HepG2 (cell line): ENCODE data around the gene FAM81A. TPM values are rescaled to one million over a fixed set of nuclear protein-coding genes. Genes with fewer than 3 reads are reported as not detected.

Experiments
- ATAC-seq: fragments of 200-7000 bp; cut with Tn5 transposase; 3 replicates; pipeline ENCODE4 v1.9.1; 2020; ENCODE audit warnings: mild to moderate bottlenecking, moderate library complexity
- BruUV-seq: library from RNA; stranded (reverse); fragments of 400-500 nt; replicated peaks from 2 replicates; lab custom pipeline; 2021; lab: Mats Ljungman, UMichigan
- CTCF ChIA-PET: fragments of 300-600 bp; formaldehyde crosslinking; extraction: SDS; loops from one replicate; lab custom pipeline; 2021; ENCODE audit warnings: low total read pairs, inconsistent platforms, low intra/inter-chr PET ratio; lab: Yijun Ruan, JAX
- POLR2A ChIA-PET: fragments of 350-600 bp; sonication (Branson Sonifier 250); formaldehyde crosslinking; loops from one replicate; lab custom pipeline; 2020; ENCODE audit warnings: antibody characterized with exemption, inconsistent platforms; lab: Yijun Ruan, JAX
- DNase-seq: peaks from one replicate; pipeline ENCODE4 v3.0.0-alpha.2; 2015; ENCODE audit warnings: low spot score
- FAIRE-seq: peaks from 3 replicates; lab custom pipeline; 2011; peaks lifted over from hg19 to GRCh38; lab: Jason Lieb, UNC
- H2AFZ ChIP-seq: one replicate; pipeline ENCODE4 v1.6.1; 2011; ENCODE audit warnings: low read length, inconsistent platforms
- H3K27ac ChIP-seq: fragments of 300-600 bp; 3 replicates; pipeline ENCODE4 v1.8.0; 2011; ENCODE audit warnings: mixed run types, mild to moderate bottlenecking, mixed read lengths, low read length, inconsistent platforms; ENCODE audit not compliant: insufficient read depth; ENCODE audit errors: extremely low read length
- H3K27me3 ChIP-seq, 2 experiments: fragments of 200-600 bp in 1 of 2; 2 replicates in 1 of 2; 3 replicates in 1 of 2; pipeline versions ENCODE4 v1.6.0 to v1.8.0; 2011; ENCODE audit warnings: low read length in 2 of 2, mild to moderate bottlenecking in 2 of 2, moderate library complexity in 2 of 2, inconsistent platforms in 1 of 2; ENCODE audit not compliant: insufficient read depth in 2 of 2, control insufficient read depth in 1 of 2
- H3K36me3 ChIP-seq, 2 experiments: fragments of 200-600 bp in 1 of 2; replicated peaks in 1 of 2; 2 replicates in 1 of 2; 3 replicates in 1 of 2; pipeline versions ENCODE4 v1.5.1 to v1.8.0; 2011; ENCODE audit warnings: low read length in 2 of 2, inconsistent platforms in 1 of 2; ENCODE audit not compliant: insufficient read depth in 2 of 2, control insufficient read depth in 1 of 2
- H3K4me1 ChIP-seq: 2 replicates; pipeline ENCODE4 v1.5.1; 2012; ENCODE audit warnings: low read length, inconsistent platforms; ENCODE audit not compliant: insufficient read depth
- H3K4me2 ChIP-seq: 2 replicates; pipeline ENCODE4 v1.6.0; 2011; ENCODE audit warnings: low read depth, low read length, inconsistent platforms
- H3K4me3 ChIP-seq, 3 experiments: fragments of 200-600 bp in 1 of 3; sonication (generic), shearing (Covaris generic) in 1 of 3; replicated peaks in 1 of 3; 2 replicates each; pipeline ENCODE4 v1.5.1; 2011 to 2016; ENCODE audit warnings: low read length in 3 of 3, inconsistent platforms in 2 of 3, low read depth in 2 of 3, mild to moderate bottlenecking in 2 of 3, control low read depth in 1 of 3, mixed read lengths in 1 of 3; ENCODE audit not compliant: insufficient read depth in 1 of 3
- H3K79me2 ChIP-seq: one replicate; pipeline ENCODE4 v1.6.1; 2011; ENCODE audit warnings: low read length, inconsistent platforms; ENCODE audit not compliant: insufficient read depth
- H3K9ac ChIP-seq: 2 replicates; pipeline ENCODE4 v1.6.0; 2011; ENCODE audit warnings: mild to moderate bottlenecking, low read depth, low read length, inconsistent platforms; ENCODE audit not compliant: insufficient read depth
- H3K9me3 ChIP-seq: 2 replicates; pipeline ENCODE4 v1.5.1; 2012; ENCODE audit warnings: mild to moderate bottlenecking, low read length
- H4K20me1 ChIP-seq: 2 replicates; pipeline ENCODE4 v1.6.0; 2011; ENCODE audit warnings: inconsistent platforms, mild to moderate bottlenecking, low read length, moderate library complexity; ENCODE audit not compliant: insufficient read depth
- E2F2 ChIP-seq: sonication (generic); formaldehyde crosslinking; IDR thresholded peaks from 2 replicates; pipeline ENCODE4 v1.4.0; 2020; ENCODE audit warnings: missing genetic modification reagents, borderline replicate concordance
- SRSF9 ChIP-seq: fragments of 200-400 bp; formaldehyde crosslinking; IDR thresholded peaks from 2 replicates; pipeline ENCODE4 v1.6.1; 2018; ENCODE audit warnings: borderline replicate concordance, mild to moderate bottlenecking, low read depth, low read length; ENCODE audit not compliant: insufficient read depth, poor library complexity, severe bottlenecking
- USF2 ChIP-seq, 2 experiments: sonication (generic) in 1 of 2; formaldehyde crosslinking in 1 of 2; IDR thresholded peaks; 2 replicates each; pipeline versions ENCODE4 v1.5.1 to v1.6.1; 2011 to 2020; ENCODE audit warnings: borderline replicate concordance in 1 of 2, low read depth in 1 of 2, low read length in 1 of 2, mild to moderate bottlenecking in 1 of 2, missing genetic modification reagents in 1 of 2, moderate library complexity in 1 of 2
- WGBS: methylation state at CpG from one replicate; pipeline ENCODE4 v1.1.6; 2017; ENCODE audit warnings: low lambda C conversion rate; 5-methylcytosine and 5-hydroxymethylcytosine counted together
- in situ Hi-C: cut with HindIII; loops from 2 replicates; pipeline ENCODE4 v1.10.0; 2017; ENCODE audit warnings: low pct_unique_long_range_greater_than_20kb; ENCODE audit not compliant: extremely low pct_ligation_motif_present
- intact Hi-C: fragments of 100-400 bp; cut with micrococcal nuclease; formaldehyde crosslinking; loops from one replicate; pipeline ENCODE4 v1.10.0; 2022; ENCODE audit not compliant: unreplicated experiment
- polyA plus RNA-seq, 8 experiments: library from polyadenylated mRNA; depleted of rRNA in 3 of 8; stranded (reverse) in 7 of 8; unstranded in 1 of 8; fragments of >200 nt; fragmentation: Illumina TruSeq in 4 of 8; extraction: Trizol in 4 of 8; gene quantifications; 2 replicates each; pipeline versions ENCODE4 v1.2.1 to v1.2.3, GENCODE V29; 2011 to 2016; ENCODE audit warnings: low read depth in 4 of 8, missing spikeins in 1 of 8, mixed read lengths in 1 of 8; ENCODE audit not compliant: insufficient read depth in 1 of 8
- total RNA-seq, 5 experiments: library from RNA; depleted of rRNA; stranded (reverse); fragments of >200 nt; fragmentation: Illumina TruSeq; extraction: Trizol; gene quantifications; 2 replicates each; pipeline ENCODE4 v1.2.3, GENCODE V29; 2016; ENCODE audit warnings: low read depth in 1 of 5

FAM81A gene
- total and polyA plus RNA-seq, 2 of the 13 experiments (the other 11 are each of a cell fraction or from before 2014, with no cell fraction given) = 0.09 TPM; not detected in 1

GRCh38 chr15:59424616-59425015, 13.4 kb upstream of the FAM81A start:
- intact Hi-C loops = no loop called here
- in situ Hi-C loops = no loop called here
- Histone ChIP-seq H2AFZ (no peak overlapping the region), H3K4me3 (no peak overlapping the region), H4K20me1 (no peaks in the 10 kb centered on the region), H3K79me2 (no peaks in the 10 kb centered on the region), H3K36me3 (no peaks in the 10 kb centered on the region), H3K9me3 (peaks cover 5% of the 10 kb centered on the region), H3K27me3 (peaks cover 0 to 13% of the 10 kb centered on the region in 2 experiments; a peak in 2 of 5 replicates), H3K4me1 (no peaks in the 10 kb centered on the region), H3K27ac (no peak overlapping the region), H3K9ac (no peak overlapping the region), H3K4me2 (no peak overlapping the region)
- CTCF ChIA-PET = no interaction called here
- BruUV-seq = no TSS peak
- WGBS = 7% methylated on average over 5 of the region's 5 CpGs
- FAIRE-seq = no peak
- DNase-seq = no peak
- TF ChIP-seq USF2 (IDR thresholded peaks at IDR 0.05; ENCODE audit: low read depth, low read length) = no peak
- no peak for TF ChIP-seq USF2 (CRISPR knock-in tag; IDR thresholded peaks at IDR 0.05; ENCODE audit: borderline replicate concordance)
- TF ChIP-seq SRSF9 = no peak
- TF ChIP-seq E2F2 (CRISPR knock-in tag) = no peak
- no peak for ATAC-seq
- POLR2A ChIA-PET = no interaction called here
